Bronchial epithelial cell (primary cell): Measurements from ENCODE around the gene KATNAL1. TPM values are rescaled to one million over a fixed set of nuclear protein-coding genes. Genes with fewer than 3 reads are reported as not detected.

Source experiments
- DNase-seq: peaks from one replicate; pipeline ENCODE4 v3.0.0-alpha.2; 2010; ENCODE audit warnings: low read depth
- FAIRE-seq: peaks from 2 replicates; lab custom pipeline; 2011; peaks lifted over from hg19 to GRCh38; lab: Jason Lieb, UNC
- H3K27me3 ChIP-seq: 2 replicates; pipeline ENCODE4 v1.5.1; 2011; ENCODE audit warnings: low read length; ENCODE audit not compliant: control insufficient read depth, insufficient read depth
- H3K36me3 ChIP-seq: 2 replicates; pipeline ENCODE4 v1.5.1; 2011; ENCODE audit warnings: low read length; ENCODE audit not compliant: control insufficient read depth, insufficient read depth
- H3K4me3 ChIP-seq: 2 replicates; pipeline ENCODE4 v1.5.1; 2011; ENCODE audit warnings: mild to moderate bottlenecking, low read depth, low read length, control low read depth
- CTCF ChIP-seq: IDR thresholded peaks from 2 replicates; pipeline ENCODE4 v1.5.1; 2011; ENCODE audit warnings: mild to moderate bottlenecking, moderate library complexity, low read length, control low read depth, inconsistent platforms; ENCODE audit not compliant: insufficient read depth, severe bottlenecking
- total RNA-seq: library from RNA; depleted of rRNA; stranded (reverse); fragments of >200 nt; gene quantifications from 2 replicates; pipeline ENCODE4 v1.2.1, GENCODE V29; 2014

The KATNAL1 gene
- total RNA-seq, 1 donor from 2014 or later, result 5.5 TPM

GRCh38 chr13:30319130-30319529 is 11.8 kb upstream of the KATNAL1 start:
- FAIRE-seq (no peak), DNase-seq (no peak)
- H3K27me3 ChIP-seq, result no peaks in the 10 kb centered on the region
- TF ChIP-seq CTCF, result no peak
- no peak overlapping the region for H3K4me3 ChIP-seq
- H3K36me3 ChIP-seq, result no peaks in the 10 kb centered on the region

GRCh38 chr13:30318026-30318425 is 10.7 kb upstream of the KATNAL1 start:
- TF ChIP-seq CTCF, result no peak
- no peak for DNase-seq
- H3K36me3 ChIP-seq, result no peaks in the 10 kb centered on the region
- H3K27me3 ChIP-seq, result no peaks in the 10 kb centered on the region
- H3K4me3 ChIP-seq, result no peak overlapping the region
- FAIRE-seq, result no peak

GRCh38 chr13:30314562-30314961 is 7.2 kb upstream of the KATNAL1 start:
- Histone ChIP-seq H3K27me3 (no peaks in the 10 kb centered on the region), H3K36me3 (no peaks in the 10 kb centered on the region), H3K4me3 (no peak overlapping the region)
- DNase-seq, result no peak
- TF ChIP-seq CTCF, result no peak
- FAIRE-seq, result no peak

GRCh38 chr13:30314069-30314468 is 6.7 kb upstream of the KATNAL1 start:
- DNase-seq (no peak), FAIRE-seq (no peak)
- TF ChIP-seq CTCF, result no peak
- no peaks in the 10 kb centered on the region for H3K27me3 ChIP-seq
- H3K36me3 ChIP-seq, result no peaks in the 10 kb centered on the region
- H3K4me3 ChIP-seq, result no peak overlapping the region

GRCh38 chr13:30313311-30313710 is 6.0 kb upstream of the KATNAL1 start:
- FAIRE-seq, result no peak
- Histone ChIP-seq H3K4me3 (no peak overlapping the region), H3K27me3 (no peaks in the 10 kb centered on the region), H3K36me3 (no peaks in the 10 kb centered on the region)
- DNase-seq, result no peak
- TF ChIP-seq CTCF, result no peak

- FAIRE-seq, result no peak
These were observed 5.6 kb upstream of the KATNAL1 start for GRCh38 chr13:30312904-30313303.

More at GRCh38 chr13:30312904-30313303, 5.6 kb upstream of the KATNAL1 start:
- Histone ChIP-seq H3K4me3 (no peak overlapping the region), H3K27me3 (no peaks in the 10 kb centered on the region), H3K36me3 (no peaks in the 10 kb centered on the region)
- DNase-seq, result no peak
- TF ChIP-seq CTCF, result no peak
